Cortex of kidney (tissue), 1 donor: ENCODE measurements around the gene NFATC1.

Experiments
- DNase-seq: peaks from one replicate; lab custom pipeline; 2025; lab: John Stamatoyannopoulos, UW

NFATC1 gene

GRCh38 chr18:79540161-79540903 is 144.6 kb downstream of the NFATC1 start:
- no peak for DNase-seq

- DNase-seq: no peak
These were observed 145.2 kb downstream of the NFATC1 start for GRCh38 chr18:79540904-79541282.

GRCh38 chr18:79542213-79542612 is 146.5 kb downstream of the NFATC1 start:
- no peak for DNase-seq

GRCh38 chr18:79542876-79543750 is 147.4 kb downstream of the NFATC1 start:
- no peak for DNase-seq

- no peak for DNase-seq
These were observed 148.2 kb downstream of the NFATC1 start for GRCh38 chr18:79543861-79544385.

- no peak for DNase-seq
These were observed 148.7 kb downstream of the NFATC1 start for GRCh38 chr18:79544386-79544963.

- no peak for DNase-seq
These were observed 149.5 kb downstream of the NFATC1 start for GRCh38 chr18:79545255-79545654.

GRCh38 chr18:79545736-79546171 is 150.0 kb downstream of the NFATC1 start:
- DNase-seq: no peak

- DNase-seq: no peak
These were observed 151.1 kb downstream of the NFATC1 start for GRCh38 chr18:79546781-79547272.

- DNase-seq: no peak
These were observed 151.8 kb downstream of the NFATC1 start for GRCh38 chr18:79547413-79548076.

- no peak for DNase-seq
These were observed 152.3 kb downstream of the NFATC1 start for GRCh38 chr18:79548077-79548450.

GRCh38 chr18:79548621-79548985 is 152.9 kb downstream of the NFATC1 start:
- DNase-seq: no peak

- DNase-seq: no peak
These were observed 153.4 kb downstream of the NFATC1 start for GRCh38 chr18:79548986-79549637.

- DNase-seq: no peak
These were observed 153.9 kb downstream of the NFATC1 start for GRCh38 chr18:79549638-79550000.

GRCh38 chr18:79552140-79552631 is 156.5 kb downstream of the NFATC1 start:
- no peak for DNase-seq

GRCh38 chr18:79552696-79553095 is 157.0 kb downstream of the NFATC1 start:
- DNase-seq: no peak

GRCh38 chr18:79553154-79553553 is 157.4 kb downstream of the NFATC1 start:
- DNase-seq: no peak

GRCh38 chr18:79553696-79554095 is 158.0 kb downstream of the NFATC1 start:
- no peak for DNase-seq

GRCh38 chr18:79554321-79554720 is 158.6 kb downstream of the NFATC1 start:
- no peak for DNase-seq

GRCh38 chr18:79554945-79555645 is 159.4 kb downstream of the NFATC1 start:
- no peak for DNase-seq

GRCh38 chr18:79555885-79556284 is 160.2 kb downstream of the NFATC1 start:
- DNase-seq: no peak
